Nucleus accumbens (tissue), 56 donors: ENCODE measurements around the gene GON4L.
"Not testable (repeated sequence)": the region's sequence is repeated elsewhere in the genome, so short reads cannot be mapped to it uniquely, and the experiment has no call there.

ENCODE experiments used
- DNase-seq, 56 donors: peaks; one replicate each; lab custom pipeline; 2025; lab: John Stamatoyannopoulos, UW

GON4L gene

GRCh38 chr1:155709391-155709790, 147.6 kb downstream of the GON4L start:
- no peak for DNase-seq

GRCh38 chr1:155706139-155706538, 150.9 kb downstream of the GON4L start:
- no peak for DNase-seq

DNA sequence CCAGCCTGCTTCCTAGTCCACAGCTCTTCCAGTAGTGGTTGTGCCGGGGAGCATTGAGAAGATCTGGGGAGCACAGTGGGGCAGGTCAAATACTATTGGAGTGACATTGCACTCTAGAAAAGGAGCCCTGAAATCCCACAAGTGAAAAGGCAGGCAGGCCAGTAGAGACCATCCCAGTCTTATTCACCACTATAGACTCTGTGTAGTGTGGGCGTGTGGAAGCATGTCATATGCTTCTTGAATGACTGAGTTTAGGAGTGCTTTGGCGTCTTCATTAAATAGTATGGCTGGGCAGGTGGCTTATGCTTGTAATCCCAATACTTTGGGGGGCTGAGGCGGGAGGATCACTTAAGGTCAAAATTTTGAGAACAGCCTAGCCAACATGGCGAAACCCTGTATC, 152.6 kb downstream of the GON4L start:
- DNase-seq = not testable (repeated sequence)

DNA sequence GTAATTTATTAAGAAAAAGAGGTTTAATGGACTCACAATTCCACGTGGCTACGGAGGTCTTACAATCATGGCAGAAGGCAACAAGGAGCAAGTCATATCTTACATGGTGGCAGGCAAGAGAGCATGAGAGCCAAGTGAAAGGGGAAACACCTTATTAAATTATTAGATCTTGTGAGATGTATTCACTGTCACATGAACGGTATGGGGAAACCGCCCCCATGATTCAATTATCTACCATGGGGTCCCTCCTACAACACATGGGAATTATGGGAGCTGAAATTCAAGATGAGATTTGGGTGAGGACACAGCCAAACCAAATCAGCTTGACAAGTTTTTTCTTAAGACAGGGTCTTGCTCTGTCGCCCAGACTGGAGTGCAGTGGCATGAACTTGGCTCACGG, 153.8 kb downstream of the GON4L start:
- no peak for DNase-seq

DNA sequence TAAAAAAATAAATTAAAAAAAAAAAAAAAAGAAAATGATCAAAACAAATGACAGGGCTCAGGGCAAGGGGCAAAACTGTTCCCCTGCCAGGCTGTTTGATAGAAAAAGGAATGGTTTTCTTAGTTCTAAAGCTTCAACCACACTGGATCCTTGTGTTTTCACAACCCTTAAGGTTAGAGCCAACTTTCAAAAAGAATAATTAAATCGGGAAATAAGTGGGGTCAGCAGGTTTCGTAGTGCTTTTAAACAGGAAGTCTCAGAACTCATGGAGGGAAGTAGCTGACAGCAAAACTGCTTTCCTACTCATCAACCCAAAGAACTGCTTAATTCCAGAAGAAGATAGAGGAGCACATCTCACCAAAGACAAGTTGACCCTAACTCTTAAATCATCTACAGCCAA, 155.3 kb downstream of the GON4L start:
- not testable (repeated sequence) for DNase-seq
